ENCODE measurements around the gene MAST2.

The MAST2 gene

GRCh38 chr1:45800899-45801298 is 2.5 kb upstream of the MAST2 start:
- no peak overlapping the region for H3K4me3 ChIP-seq (ENCODE audit: low read length)
- no peak for TF ChIP-seq ZNF274 (IDR thresholded peaks at IDR 0.05; ENCODE audit: low read depth, low read length)

GRCh38 chr1:45802343-45803298 is 791 bp upstream of the MAST2 start:
- no peak for TF ChIP-seq ZNF274 (IDR thresholded peaks at IDR 0.05; ENCODE audit: low read depth, low read length)

GRCh38 chr1:45803781-45804668 is 613 bp downstream of the MAST2 start:
- peak overlapping the region; percentile 100 for H3K4me3 ChIP-seq (ENCODE audit: low read length)

More at GRCh38 chr1:45802343-45803298, 791 bp upstream of the MAST2 start:
- peak overlapping the region; percentile 54; the same call in 1 of the 2 replicates for H3K4me3 ChIP-seq (ENCODE audit: low read length)

GRCh38 chr1:45804669-45804969 is 1.2 kb downstream of the MAST2 start:
- TF ChIP-seq ZNF274 (IDR thresholded peaks at IDR 0.05; ENCODE audit: low read depth, low read length): no peak
- H3K4me3 ChIP-seq (ENCODE audit: low read length): peak overlapping the region; percentile 100; the same call in 1 of the 2 replicates

GRCh38 chr1:45806129-45806528 is 2.7 kb downstream of the MAST2 start:
- no peak overlapping the region for H3K4me3 ChIP-seq (ENCODE audit: low read length)
- TF ChIP-seq ZNF274 (IDR thresholded peaks at IDR 0.05; ENCODE audit: low read depth, low read length): no peak

GRCh38 chr1:45809761-45810160 is 6.3 kb downstream of the MAST2 start:
- no peak overlapping the region for H3K4me3 ChIP-seq (ENCODE audit: low read length)
- TF ChIP-seq ZNF274 (IDR thresholded peaks at IDR 0.05; ENCODE audit: low read depth, low read length): no peak

GRCh38 chr1:45814776-45815175 is 11.4 kb downstream of the MAST2 start:
- H3K4me3 ChIP-seq (ENCODE audit: low read length): no peak overlapping the region
- no peak for TF ChIP-seq ZNF274 (IDR thresholded peaks at IDR 0.05; ENCODE audit: low read depth, low read length)

- H3K4me3 ChIP-seq (ENCODE audit: low read length): no peak overlapping the region
- TF ChIP-seq ZNF274 (IDR thresholded peaks at IDR 0.05; ENCODE audit: low read depth, low read length): no peak
These were observed 12.5 kb downstream of the MAST2 start for GRCh38 chr1:45815667-45816458.

GRCh38 chr1:45820173-45820572 is 16.8 kb downstream of the MAST2 start:
- H3K4me3 ChIP-seq (ENCODE audit: low read length): no peak overlapping the region
- no peak for TF ChIP-seq ZNF274 (IDR thresholded peaks at IDR 0.05; ENCODE audit: low read depth, low read length)

- H3K4me3 ChIP-seq (ENCODE audit: low read length): no peak overlapping the region
- TF ChIP-seq ZNF274 (IDR thresholded peaks at IDR 0.05; ENCODE audit: low read depth, low read length): no peak
These were observed 17.4 kb downstream of the MAST2 start for GRCh38 chr1:45820788-45821187.

- TF ChIP-seq ZNF274 (IDR thresholded peaks at IDR 0.05; ENCODE audit: low read depth, low read length): no peak
- H3K4me3 ChIP-seq (ENCODE audit: low read length): no peak overlapping the region
These were observed 19.2 kb downstream of the MAST2 start for GRCh38 chr1:45822644-45823043.

- no peak for TF ChIP-seq ZNF274 (IDR thresholded peaks at IDR 0.05; ENCODE audit: low read depth, low read length)
- H3K4me3 ChIP-seq (ENCODE audit: low read length): no peak overlapping the region
These were observed 21.2 kb downstream of the MAST2 start for GRCh38 chr1:45824607-45825006.

- H3K4me3 ChIP-seq (ENCODE audit: low read length): no peak overlapping the region
- no peak for TF ChIP-seq ZNF274 (IDR thresholded peaks at IDR 0.05; ENCODE audit: low read depth, low read length)
These were observed 23.8 kb downstream of the MAST2 start for GRCh38 chr1:45827256-45827655.

GRCh38 chr1:45828841-45829240 is 25.4 kb downstream of the MAST2 start:
- H3K4me3 ChIP-seq (ENCODE audit: low read length): no peak overlapping the region
- TF ChIP-seq ZNF274 (IDR thresholded peaks at IDR 0.05; ENCODE audit: low read depth, low read length): no peak

All from GM08714 (cell line).